ENCODE measurements around the gene COG5. TPM values are rescaled to one million over a fixed set of nuclear protein-coding genes. Genes with fewer than 3 reads are reported as not detected.

The COG5 gene
- total and polyA plus RNA-seq, 4 donors, result 4.1 to 27.1 (median 8.4) TPM

DNA sequence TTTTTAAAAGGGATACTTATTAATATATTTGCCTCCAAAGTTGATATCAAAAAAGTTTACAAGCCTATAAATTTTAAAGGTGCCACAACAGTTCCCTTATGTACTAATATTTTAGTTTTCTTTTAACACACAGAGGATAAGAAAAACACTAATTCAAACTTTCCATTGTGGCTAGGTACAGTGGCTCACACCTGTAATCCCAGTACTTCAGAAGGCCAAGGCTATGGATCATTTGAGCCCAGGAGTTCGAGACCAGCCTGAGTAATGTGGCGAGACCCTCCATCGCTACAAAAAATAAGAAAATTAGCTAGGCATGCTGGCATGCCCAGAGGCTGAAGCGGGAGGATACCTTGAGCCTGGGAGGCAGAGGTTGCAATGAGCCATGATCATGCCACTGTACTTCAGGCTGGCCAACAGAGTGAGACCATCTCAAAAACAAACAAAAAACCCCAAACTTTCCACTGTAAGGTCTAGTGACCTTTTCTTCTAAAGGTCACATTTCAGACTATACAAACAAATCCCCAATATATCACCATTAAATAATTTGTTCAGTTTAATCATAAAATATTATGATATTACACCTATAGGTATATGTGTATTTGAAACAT, 287.4 kb downstream of the COG5 start:
- Histone ChIP-seq H3K36me3 (ENCODE audit: control insufficient read depth in 4 of 4, insufficient read depth in 3 of 4, low read depth in 1 of 4, low read length in 3 of 4) (no peaks in the 10 kb centered on the region), H3K27ac (ENCODE audit: low read depth in 1 of 2, low read length in 2 of 2) (no peak overlapping the region), H3K4me3 (ENCODE audit: low read depth in 1 of 3, low read length in 3 of 3) (no peak overlapping the region), H3K9me3 (ENCODE audit: control insufficient read depth in 4 of 4, low read length in 3 of 4) (no peaks in the 10 kb centered on the region), H3K9ac (ENCODE audit: low read depth in 1 of 2, low read length in 2 of 2) (no peak overlapping the region), H3K4me1 (ENCODE audit: control insufficient read depth in 4 of 4, insufficient read depth in 4 of 4, low read length in 3 of 4) (no peaks in the 10 kb centered on the region), H3K27me3 (ENCODE audit: control insufficient read depth in 4 of 4, insufficient read depth in 4 of 4, low read length in 3 of 4) (no peaks in the 10 kb centered on the region)
- no peak for DNase-seq (ENCODE audit: low spot score)
- TF ChIP-seq GABPA (IDR thresholded peaks at IDR 0.05 in 1 of 2, conservative IDR thresholded peaks at IDR 0.05 in 1 of 2) (no peak), SP1 (IDR thresholded peaks at IDR 0.05) (no peak), TAF1 (conservative IDR thresholded peaks at IDR 0.05) (no peak), EGR1 (IDR thresholded peaks at IDR 0.05; ENCODE audit: low read depth in 2 of 2) (no peak), CTCF (IDR thresholded peaks at IDR 0.05; ENCODE audit: low read depth, low read length, missing input control) (no peak), RXRA (IDR thresholded peaks at IDR 0.05) (no peak), FOXA2 (IDR thresholded peaks at IDR 0.05) (no peak), HNF4G (IDR thresholded peaks at IDR 0.05) (no peak), MAX (IDR thresholded peaks at IDR 0.05) (no peak), HNF4A (conservative IDR thresholded peaks at IDR 0.05) (no peak), RAD21 (IDR thresholded peaks at IDR 0.05) (no peak), FOXA1 (IDR thresholded peaks at IDR 0.05) (no peak), JUND (IDR thresholded peaks at IDR 0.05) (no peak)
- TF ChIP-seq, protein P1, sequence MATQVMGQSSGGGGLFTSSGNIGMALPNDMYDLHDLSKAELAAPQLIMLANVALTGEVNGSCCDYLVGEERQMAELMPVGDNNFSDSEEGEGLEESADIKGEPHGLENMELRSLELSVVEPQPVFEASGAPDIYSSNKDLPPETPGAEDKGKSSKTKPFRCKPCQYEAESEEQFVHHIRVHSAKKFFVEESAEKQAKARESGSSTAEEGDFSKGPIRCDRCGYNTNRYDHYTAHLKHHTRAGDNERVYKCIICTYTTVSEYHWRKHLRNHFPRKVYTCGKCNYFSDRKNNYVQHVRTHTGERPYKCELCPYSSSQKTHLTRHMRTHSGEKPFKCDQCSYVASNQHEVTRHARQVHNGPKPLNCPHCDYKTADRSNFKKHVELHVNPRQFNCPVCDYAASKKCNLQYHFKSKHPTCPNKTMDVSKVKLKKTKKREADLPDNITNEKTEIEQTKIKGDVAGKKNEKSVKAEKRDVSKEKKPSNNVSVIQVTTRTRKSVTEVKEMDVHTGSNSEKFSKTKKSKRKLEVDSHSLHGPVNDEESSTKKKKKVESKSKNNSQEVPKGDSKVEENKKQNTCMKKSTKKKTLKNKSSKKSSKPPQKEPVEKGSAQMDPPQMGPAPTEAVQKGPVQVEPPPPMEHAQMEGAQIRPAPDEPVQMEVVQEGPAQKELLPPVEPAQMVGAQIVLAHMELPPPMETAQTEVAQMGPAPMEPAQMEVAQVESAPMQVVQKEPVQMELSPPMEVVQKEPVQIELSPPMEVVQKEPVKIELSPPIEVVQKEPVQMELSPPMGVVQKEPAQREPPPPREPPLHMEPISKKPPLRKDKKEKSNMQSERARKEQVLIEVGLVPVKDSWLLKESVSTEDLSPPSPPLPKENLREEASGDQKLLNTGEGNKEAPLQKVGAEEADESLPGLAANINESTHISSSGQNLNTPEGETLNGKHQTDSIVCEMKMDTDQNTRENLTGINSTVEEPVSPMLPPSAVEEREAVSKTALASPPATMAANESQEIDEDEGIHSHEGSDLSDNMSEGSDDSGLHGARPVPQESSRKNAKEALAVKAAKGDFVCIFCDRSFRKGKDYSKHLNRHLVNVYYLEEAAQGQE (IDR thresholded peaks at IDR 0.05), result no peak
- over 99% methylated on average over 4 of the region's 4 CpGs for WGBS

GRCh38 chr7:107274506-107274905, 289.2 kb downstream of the COG5 start:
- H3K4me1 ChIP-seq (ENCODE audit: control insufficient read depth in 4 of 4, insufficient read depth in 4 of 4, low read length in 3 of 4), result peaks cover 0 to 1% (median 0%) of the 10 kb centered on the region in 4 donors
- no peaks in the 10 kb centered on the region for H3K27me3 ChIP-seq (ENCODE audit: control insufficient read depth in 4 of 4, insufficient read depth in 4 of 4, low read length in 3 of 4)
- no peak overlapping the region for H3K27ac ChIP-seq (ENCODE audit: low read depth in 1 of 2, low read length in 2 of 2)
- no peak overlapping the region for H3K9ac ChIP-seq (ENCODE audit: low read depth in 1 of 2, low read length in 2 of 2)
- H3K36me3 ChIP-seq (ENCODE audit: control insufficient read depth in 4 of 4, insufficient read depth in 3 of 4, low read depth in 1 of 4, low read length in 3 of 4), result no peaks in the 10 kb centered on the region
- WGBS, result 97% methylated on average over 5 of the region's 5 CpGs
- DNase-seq (ENCODE audit: low spot score), result no peak
- H3K4me3 ChIP-seq (ENCODE audit: low read depth in 1 of 3, low read length in 3 of 3), result no peak overlapping the region
- H3K9me3 ChIP-seq (ENCODE audit: control insufficient read depth in 4 of 4, low read length in 3 of 4), result no peaks in the 10 kb centered on the region
- TF ChIP-seq ATF3 (IDR thresholded peaks at IDR 0.05) (no peak), GABPA (IDR thresholded peaks at IDR 0.05 in 1 of 2, conservative IDR thresholded peaks at IDR 0.05 in 1 of 2) (no peak), MAX (IDR thresholded peaks at IDR 0.05) (no peak), RAD21 (IDR thresholded peaks at IDR 0.05) (no peak), RXRA (IDR thresholded peaks at IDR 0.05) (no peak), HNF4A (conservative IDR thresholded peaks at IDR 0.05) (no peak), JUND (IDR thresholded peaks at IDR 0.05) (no peak), TAF1 (conservative IDR thresholded peaks at IDR 0.05) (no peak), FOXA1 (IDR thresholded peaks at IDR 0.05) (no peak), SP1 (IDR thresholded peaks at IDR 0.05) (no peak), CTCF (IDR thresholded peaks at IDR 0.05; ENCODE audit: low read depth, low read length, missing input control) (no peak)
- TF ChIP-seq, protein P2, sequence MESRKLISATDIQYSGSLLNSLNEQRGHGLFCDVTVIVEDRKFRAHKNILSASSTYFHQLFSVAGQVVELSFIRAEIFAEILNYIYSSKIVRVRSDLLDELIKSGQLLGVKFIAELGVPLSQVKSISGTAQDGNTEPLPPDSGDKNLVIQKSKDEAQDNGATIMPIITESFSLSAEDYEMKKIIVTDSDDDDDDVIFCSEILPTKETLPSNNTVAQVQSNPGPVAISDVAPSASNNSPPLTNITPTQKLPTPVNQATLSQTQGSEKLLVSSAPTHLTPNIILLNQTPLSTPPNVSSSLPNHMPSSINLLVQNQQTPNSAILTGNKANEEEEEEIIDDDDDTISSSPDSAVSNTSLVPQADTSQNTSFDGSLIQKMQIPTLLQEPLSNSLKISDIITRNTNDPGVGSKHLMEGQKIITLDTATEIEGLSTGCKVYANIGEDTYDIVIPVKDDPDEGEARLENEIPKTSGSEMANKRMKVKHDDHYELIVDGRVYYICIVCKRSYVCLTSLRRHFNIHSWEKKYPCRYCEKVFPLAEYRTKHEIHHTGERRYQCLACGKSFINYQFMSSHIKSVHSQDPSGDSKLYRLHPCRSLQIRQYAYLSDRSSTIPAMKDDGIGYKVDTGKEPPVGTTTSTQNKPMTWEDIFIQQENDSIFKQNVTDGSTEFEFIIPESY (IDR thresholded peaks at IDR 0.05), result no peak
- TF ChIP-seq, protein P1 (IDR thresholded peaks at IDR 0.05), result no peak
